ENCODE results near the gene RBM48. TPM values are rescaled to one million over a fixed set of nuclear protein-coding genes. Genes with fewer than 3 reads are reported as not detected.

Gene RBM48
- total RNA-seq, 4 donors from 2014 or later = 8.3 to 11.6 (median 10.1) TPM

DNA sequence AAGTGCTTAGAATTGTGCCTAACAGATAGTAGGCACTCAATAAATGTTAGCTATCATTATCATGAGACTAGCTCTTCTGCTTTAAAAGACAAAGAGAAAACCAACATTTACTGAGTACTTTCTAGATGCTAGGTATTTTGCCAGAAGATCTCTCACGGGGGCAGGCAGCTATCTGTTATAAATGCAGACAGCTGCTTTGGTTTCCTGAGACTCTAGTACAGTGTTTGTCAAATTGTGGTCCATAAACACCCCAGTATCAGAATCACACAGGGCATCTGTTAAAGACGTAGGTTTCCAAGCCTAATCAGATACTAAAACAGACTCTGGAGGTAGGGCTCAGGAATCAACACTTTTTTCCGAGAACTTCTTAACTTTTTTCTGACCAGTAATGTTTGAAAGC, 47.7 kb downstream of the RBM48 start:
- no peak for TF ChIP-seq POLR2A (IDR thresholded peaks at IDR 0.05; ENCODE audit: low read depth)
- TF ChIP-seq POLR2AphosphoS5 (IDR thresholded peaks at IDR 0.05) = no peak
- TF ChIP-seq EP300 (IDR thresholded peaks at IDR 0.05) = no peak
- TF ChIP-seq, protein P1, sequence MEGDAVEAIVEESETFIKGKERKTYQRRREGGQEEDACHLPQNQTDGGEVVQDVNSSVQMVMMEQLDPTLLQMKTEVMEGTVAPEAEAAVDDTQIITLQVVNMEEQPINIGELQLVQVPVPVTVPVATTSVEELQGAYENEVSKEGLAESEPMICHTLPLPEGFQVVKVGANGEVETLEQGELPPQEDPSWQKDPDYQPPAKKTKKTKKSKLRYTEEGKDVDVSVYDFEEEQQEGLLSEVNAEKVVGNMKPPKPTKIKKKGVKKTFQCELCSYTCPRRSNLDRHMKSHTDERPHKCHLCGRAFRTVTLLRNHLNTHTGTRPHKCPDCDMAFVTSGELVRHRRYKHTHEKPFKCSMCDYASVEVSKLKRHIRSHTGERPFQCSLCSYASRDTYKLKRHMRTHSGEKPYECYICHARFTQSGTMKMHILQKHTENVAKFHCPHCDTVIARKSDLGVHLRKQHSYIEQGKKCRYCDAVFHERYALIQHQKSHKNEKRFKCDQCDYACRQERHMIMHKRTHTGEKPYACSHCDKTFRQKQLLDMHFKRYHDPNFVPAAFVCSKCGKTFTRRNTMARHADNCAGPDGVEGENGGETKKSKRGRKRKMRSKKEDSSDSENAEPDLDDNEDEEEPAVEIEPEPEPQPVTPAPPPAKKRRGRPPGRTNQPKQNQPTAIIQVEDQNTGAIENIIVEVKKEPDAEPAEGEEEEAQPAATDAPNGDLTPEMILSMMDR (IDR thresholded peaks at IDR 0.05) = no peak
- DNase-seq (ENCODE audit: extremely low spot score) = no peak
- H3K27ac ChIP-seq (replicated peaks in 1 of 4) = no peak overlapping the region
- H3K4me1 ChIP-seq = no peaks in the 10 kb centered on the region
- 80% methylated on average over 3 of the region's 3 CpGs for WGBS
- H3K9me3 ChIP-seq = no peaks in the 10 kb centered on the region
- H3K4me3 ChIP-seq = no peak overlapping the region
- peaks cover 66 to 95% (median 82%) of the 10 kb centered on the region in 4 donors for H3K36me3 ChIP-seq
- intact Hi-C loops (cut with DNase I) = no loop called here
- H3K27me3 ChIP-seq = no peaks in the 10 kb centered on the region

DNA sequence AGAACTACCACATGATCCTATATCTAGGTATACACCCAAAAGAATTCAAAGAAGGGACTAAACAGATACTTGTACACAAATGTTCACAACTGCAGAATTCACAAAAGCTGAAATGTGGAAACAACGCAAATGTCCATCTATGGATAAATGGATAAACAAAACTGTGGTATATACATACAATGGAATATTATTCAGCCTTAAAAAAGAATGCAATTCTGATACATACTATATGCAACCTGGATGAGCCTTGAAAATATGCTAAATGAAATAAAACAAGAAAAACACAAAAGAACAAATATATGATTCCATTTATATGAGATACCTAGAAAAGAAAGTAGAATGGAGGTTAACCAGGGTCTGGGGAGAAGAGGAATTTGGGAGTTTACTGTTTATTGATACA, 54.4 kb downstream of the RBM48 start:
- 100% methylated on average over 1 of the region's 1 CpG for WGBS
- Histone ChIP-seq H3K4me1 (peaks cover 26 to 41% (median 38%) of the 10 kb centered on the region in 4 donors), H3K4me3 (no peak overlapping the region), H3K9me3 (no peaks in the 10 kb centered on the region), H3K36me3 (peaks cover 24 to 33% (median 28%) of the 10 kb centered on the region in 4 donors), H3K27ac (replicated peaks in 1 of 4) (no peak overlapping the region), H3K27me3 (no peaks in the 10 kb centered on the region)
- intact Hi-C loops (cut with DNase I) = loop anchor here (10.0 kb wide), 1 partner anchor 48 kb away; no protein-coding TSS in a partner anchor
- no peak for DNase-seq (ENCODE audit: extremely low spot score)
- TF ChIP-seq POLR2AphosphoS5 (IDR thresholded peaks at IDR 0.05) = no peak

GRCh38 chr7:92584953-92585352, 56.4 kb downstream of the RBM48 start:
- no peak overlapping the region for H3K4me3 ChIP-seq
- TF ChIP-seq POLR2A (IDR thresholded peaks at IDR 0.05; ENCODE audit: low read depth) = no peak
- no peak for TF ChIP-seq EP300 (IDR thresholded peaks at IDR 0.05)
- TF ChIP-seq, protein P1 (IDR thresholded peaks at IDR 0.05) = no peak
- TF ChIP-seq POLR2AphosphoS5 (IDR thresholded peaks at IDR 0.05) = no peak
- peaks cover 40 to 55% (median 54%) of the 10 kb centered on the region in 4 donors for H3K4me1 ChIP-seq
- intact Hi-C loops (cut with DNase I) = loop anchor here (10.0 kb wide), 1 partner anchor 50 kb away; no protein-coding TSS in a partner anchor
- peaks cover 7 to 13% (median 10%) of the 10 kb centered on the region in 4 donors for H3K36me3 ChIP-seq
- H3K27ac ChIP-seq (replicated peaks in 1 of 4) = peak overlapping the region in 1 of 4 donors; percentile 7
- H3K27me3 ChIP-seq = no peaks in the 10 kb centered on the region
- DNase-seq (ENCODE audit: extremely low spot score) = no peak
- no peaks in the 10 kb centered on the region for H3K9me3 ChIP-seq

- peak overlapping the region in 3 of 4 donors; percentile 32 to 43 (median 32) for H3K27ac ChIP-seq (replicated peaks in 1 of 4)
- H3K4me1 ChIP-seq = peaks cover 44 to 62% (median 60%) of the 10 kb centered on the region in 4 donors
- TF ChIP-seq, protein P1 (IDR thresholded peaks at IDR 0.05) = no peak
- TF ChIP-seq POLR2A (IDR thresholded peaks at IDR 0.05; ENCODE audit: low read depth) (no peak), POLR2AphosphoS5 (IDR thresholded peaks at IDR 0.05) (no peak), EP300 (IDR thresholded peaks at IDR 0.05) (no peak)
Measured at GRCh38 chr7:92586403-92586802, 57.8 kb downstream of the RBM48 start.

DNA sequence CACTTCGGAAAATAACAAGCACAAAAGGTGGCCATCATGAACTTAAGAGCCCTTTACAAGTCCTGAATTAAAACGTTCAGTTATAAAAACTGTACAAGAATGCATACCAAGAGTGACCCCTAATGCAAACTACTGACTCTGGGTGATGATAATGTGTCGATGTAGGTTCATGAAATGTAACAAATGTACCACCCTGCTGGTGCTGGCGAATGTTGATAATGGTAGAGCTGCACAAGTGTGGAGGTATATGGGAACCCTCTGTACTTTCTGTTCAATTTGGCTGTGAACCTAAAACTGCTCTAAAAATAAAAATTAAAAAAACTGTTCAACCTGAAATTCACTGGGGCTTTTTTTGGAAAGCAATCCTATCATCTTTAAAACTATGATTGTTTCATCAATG, 58.2 kb downstream of the RBM48 start:
- DNase-seq (ENCODE audit: extremely low spot score) = no peak
- TF ChIP-seq POLR2A (IDR thresholded peaks at IDR 0.05; ENCODE audit: low read depth) (no peak), EP300 (IDR thresholded peaks at IDR 0.05) (no peak), POLR2AphosphoS5 (IDR thresholded peaks at IDR 0.05) (no peak)
- TF ChIP-seq, protein P1 (IDR thresholded peaks at IDR 0.05) = no peak
- no peaks in the 10 kb centered on the region for H3K9me3 ChIP-seq
- peak overlapping the region in 3 of 4 donors; percentile 32 to 43 (median 32) for H3K27ac ChIP-seq (replicated peaks in 1 of 4)
- H3K27me3 ChIP-seq = no peaks in the 10 kb centered on the region
- intact Hi-C loops (cut with DNase I) = loop anchor here (10.0 kb wide), 1 partner anchor 52 kb away; no protein-coding TSS in a partner anchor
- no peak overlapping the region for H3K4me3 ChIP-seq
- no peaks in the 10 kb centered on the region for H3K36me3 ChIP-seq
- 55% methylated on average over 4 of the region's 4 CpGs for WGBS
- peaks cover 44 to 62% (median 60%) of the 10 kb centered on the region in 4 donors for H3K4me1 ChIP-seq

More at GRCh38 chr7:92586403-92586802, 57.8 kb downstream of the RBM48 start:
- DNase-seq (ENCODE audit: extremely low spot score) = no peak
- Histone ChIP-seq H3K36me3 (no peaks in the 10 kb centered on the region), H3K27me3 (no peaks in the 10 kb centered on the region), H3K4me3 (no peak overlapping the region), H3K9me3 (no peaks in the 10 kb centered on the region)
- intact Hi-C loops (cut with DNase I) = loop anchor here (10.0 kb wide), 1 partner anchor 52 kb away; no protein-coding TSS in a partner anchor

Other genes with a start within 250 kb of the RBM48 start
- 10 to 100 TPM; 28.2 to 38.6 (median 35.7) TPM for gene GATAD1, start 81.3 kb upstream of the RBM48 start, total RNA-seq
- gene ERVW-1, start 50.8 kb upstream of the RBM48 start, total RNA-seq = not detected
- gene PEX1, start 275 bp upstream of the RBM48 start, total RNA-seq = 10 to 100 TPM; 12.9 to 19.5 (median 14.1) TPM
- 10 to 100 TPM; 15.7 to 22.0 (median 19.2) TPM for gene FAM133B, start 61.6 kb downstream of the RBM48 start, total RNA-seq